Measurements from ENCODE around the gene SLC2A13. TPM values are rescaled to one million over a fixed set of nuclear protein-coding genes. Genes with fewer than 3 reads are reported as not detected.
"Not testable (repeated sequence)": the region's sequence is repeated elsewhere in the genome, so short reads cannot be mapped to it uniquely, and the experiment has no call there.

SLC2A13 gene
- total and polyA plus RNA-seq, 2 donors (not counting 3 experiments of a cell fraction or from before 2014, with no cell fraction given): 1.2 to 4.9 TPM

GRCh38 chr12:39752482-39753137 lies 353.3 kb downstream of the SLC2A13 start:
- Histone ChIP-seq H3K79me2 (ENCODE audit: control insufficient read depth, insufficient read depth, low read length) (no peaks in the 10 kb centered on the region), H3K27ac (ENCODE audit: insufficient read depth, low read depth, low read length) (no peak overlapping the region), H3K9me1 (replicated peaks; ENCODE audit: control insufficient read depth, extremely low read depth, insufficient read depth, low read length) (no peaks in the 10 kb centered on the region), H2AFZ (ENCODE audit: low read depth, low read length) (no peak overlapping the region), H3K36me3 (ENCODE audit: control insufficient read depth in 2 of 2, extremely low read depth in 1 of 2, insufficient read depth in 2 of 2, low read length in 2 of 2) (no peaks in the 10 kb centered on the region), H3K4me1 (ENCODE audit: control insufficient read depth, extremely low read depth, insufficient read depth, low read length) (no peaks in the 10 kb centered on the region), H3K9ac (replicated peaks; ENCODE audit: extremely low read depth, insufficient read depth, low read length) (no peak overlapping the region), H3K4me2 (ENCODE audit: insufficient read depth, low read length) (no peak overlapping the region), H3K9me3 (replicated peaks; ENCODE audit: control insufficient read depth, insufficient read depth, low read length) (no peaks in the 10 kb centered on the region), H4K20me1 (replicated peaks; ENCODE audit: control insufficient read depth, extremely low read depth, insufficient read depth, low read length) (no peaks in the 10 kb centered on the region), H3K4me3 (replicated peaks in 1 of 3; ENCODE audit: insufficient read depth in 1 of 3, low read depth in 1 of 3, low read length in 3 of 3) (no peak overlapping the region), H3K27me3 (ENCODE audit: control insufficient read depth in 2 of 2, insufficient read depth in 2 of 2, low read length in 2 of 2) (no peaks in the 10 kb centered on the region)
- intact Hi-C loops (cut with micrococcal nuclease): no loop called here
- CTCF ChIA-PET: no interaction called here
- dilution Hi-C loops (cut with MboI; ENCODE audit: extremely low pct_ligation_motif_present, low sequenced_read_pairs): no loop called here
- DNase-seq (ENCODE audit: low read depth, low spot score) (no peak), FAIRE-seq (no peak)
- POLR2A ChIA-PET: no interaction called here
- no TSS peak for BruUV-seq (replicated peaks)
- TF ChIP-seq GATA2 (IDR thresholded peaks at IDR 0.05; ENCODE audit: insufficient read depth, insufficient read length, low read depth, low read length) (no peak), EZH2 (IDR thresholded peaks at IDR 0.05; ENCODE audit: borderline replicate concordance, low read depth, low read length, severe bottlenecking) (no peak), CTCF (IDR thresholded peaks at IDR 0.05; ENCODE audit: extremely low read depth in 1 of 2, insufficient read depth in 1 of 2, low read depth in 1 of 2, low read length in 2 of 2) (no peak), MAX (IDR thresholded peaks at IDR 0.05; ENCODE audit: insufficient read depth, insufficient read length) (no peak), JUN (IDR thresholded peaks at IDR 0.05; ENCODE audit: borderline replicate concordance, insufficient read depth, insufficient read length, low read depth) (no peak), POLR2A (IDR thresholded peaks at IDR 0.05; ENCODE audit: low read depth, low read length) (no peak), POLR2AphosphoS5 (IDR thresholded peaks at IDR 0.05; ENCODE audit: insufficient read depth, low read depth, low read length) (no peak)

- H3K27ac ChIP-seq (ENCODE audit: insufficient read depth, low read depth, low read length); H3K36me3 ChIP-seq (ENCODE audit: control insufficient read depth in 2 of 2, extremely low read depth in 1 of 2, insufficient read depth in 2 of 2, low read length in 2 of 2); H3K9ac ChIP-seq (replicated peaks; ENCODE audit: extremely low read depth, insufficient read depth, low read length); DNase-seq (ENCODE audit: low read depth, low spot score); BruUV-seq (replicated peaks); FAIRE-seq; H3K79me2 ChIP-seq (ENCODE audit: control insufficient read depth, insufficient read depth, low read length); H2AFZ ChIP-seq (ENCODE audit: low read depth, low read length); H3K4me2 ChIP-seq (ENCODE audit: insufficient read depth, low read length); intact Hi-C loops (cut with micrococcal nuclease); H3K4me1 ChIP-seq (ENCODE audit: control insufficient read depth, extremely low read depth, insufficient read depth, low read length); CTCF ChIA-PET; H3K9me3 ChIP-seq (replicated peaks; ENCODE audit: control insufficient read depth, insufficient read depth, low read length); POLR2A ChIA-PET; H3K27me3 ChIP-seq (ENCODE audit: control insufficient read depth in 2 of 2, insufficient read depth in 2 of 2, low read length in 2 of 2); H4K20me1 ChIP-seq (replicated peaks; ENCODE audit: control insufficient read depth, extremely low read depth, insufficient read depth, low read length); dilution Hi-C loops (cut with MboI; ENCODE audit: extremely low pct_ligation_motif_present, low sequenced_read_pairs); H3K4me3 ChIP-seq (replicated peaks in 1 of 3; ENCODE audit: insufficient read depth in 1 of 3, low read depth in 1 of 3, low read length in 3 of 3); H3K9me1 ChIP-seq (replicated peaks; ENCODE audit: control insufficient read depth, extremely low read depth, insufficient read depth, low read length): not testable (repeated sequence)
These were observed 359.7 kb downstream of the SLC2A13 start for GRCh38 chr12:39746151-39746550.
